HG03108 (cell line): ENCODE results near the gene ST3GAL3.

Source experiments
- ATAC-seq: cut with Tn5 transposase; IDR thresholded peaks from one replicate; pipeline ENCODE4 v1.9.1; 2021; ENCODE audit warnings: moderate library complexity; ENCODE audit not compliant: unreplicated experiment

ST3GAL3 gene

DNA sequence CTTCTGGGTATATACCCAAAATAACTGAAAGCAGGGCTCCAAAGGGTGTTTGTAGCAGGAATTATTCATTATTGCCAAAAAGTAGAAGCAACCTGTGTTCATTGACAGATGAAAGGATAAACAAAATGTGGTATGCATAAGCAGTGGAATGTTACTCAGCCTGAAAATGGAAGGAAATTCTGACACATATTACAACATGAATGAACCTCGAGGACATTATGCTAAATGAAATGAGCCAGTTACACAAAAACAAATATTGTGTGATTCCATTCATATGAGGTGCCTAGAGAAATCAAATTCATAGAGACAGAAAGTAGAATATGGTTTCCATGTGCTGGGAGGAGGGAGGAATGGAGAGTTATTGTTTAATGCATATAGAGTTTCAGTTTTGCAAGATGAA lies 140.0 kb downstream of the ST3GAL3 start:
- ATAC-seq = no peak

DNA sequence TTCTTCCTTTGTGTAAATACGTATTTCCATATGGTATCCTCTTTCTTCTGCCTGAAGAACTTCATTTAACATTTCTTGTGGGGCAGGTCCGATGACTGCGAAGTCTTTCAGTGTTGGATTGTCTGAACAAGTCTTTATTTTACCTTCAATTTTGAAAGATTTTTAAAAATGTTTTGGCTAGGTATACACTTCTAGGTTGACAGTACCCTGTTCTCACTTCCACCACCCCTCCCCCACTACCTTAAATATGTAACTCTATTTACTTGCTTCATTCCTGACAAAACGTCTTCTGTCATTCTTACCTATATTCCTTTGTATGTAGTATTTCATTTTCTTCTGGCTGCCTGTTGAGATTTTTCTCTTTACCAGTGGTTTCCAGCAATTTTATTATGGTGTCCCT lies 140.5 kb downstream of the ST3GAL3 start:
- ATAC-seq = no peak

DNA sequence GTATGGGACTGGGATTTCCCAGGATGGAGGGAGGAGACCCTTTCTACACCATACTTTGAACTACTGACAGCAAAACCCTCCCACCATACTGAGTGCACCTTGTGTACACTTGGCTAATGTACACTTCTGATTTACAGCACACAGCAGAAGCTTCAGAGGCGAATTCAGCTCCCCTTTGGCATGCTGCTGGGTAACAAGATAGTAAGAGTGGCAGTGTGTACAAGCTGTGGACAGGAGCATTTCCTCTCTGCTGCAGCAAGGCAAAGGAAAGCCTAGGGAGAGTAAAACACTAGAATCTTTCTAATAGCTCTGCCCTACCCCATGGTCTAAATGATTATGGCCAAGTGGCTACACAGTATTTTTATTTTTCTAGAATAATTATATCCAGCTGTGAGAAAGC lies 142.3 kb downstream of the ST3GAL3 start:
- ATAC-seq = no peak

DNA sequence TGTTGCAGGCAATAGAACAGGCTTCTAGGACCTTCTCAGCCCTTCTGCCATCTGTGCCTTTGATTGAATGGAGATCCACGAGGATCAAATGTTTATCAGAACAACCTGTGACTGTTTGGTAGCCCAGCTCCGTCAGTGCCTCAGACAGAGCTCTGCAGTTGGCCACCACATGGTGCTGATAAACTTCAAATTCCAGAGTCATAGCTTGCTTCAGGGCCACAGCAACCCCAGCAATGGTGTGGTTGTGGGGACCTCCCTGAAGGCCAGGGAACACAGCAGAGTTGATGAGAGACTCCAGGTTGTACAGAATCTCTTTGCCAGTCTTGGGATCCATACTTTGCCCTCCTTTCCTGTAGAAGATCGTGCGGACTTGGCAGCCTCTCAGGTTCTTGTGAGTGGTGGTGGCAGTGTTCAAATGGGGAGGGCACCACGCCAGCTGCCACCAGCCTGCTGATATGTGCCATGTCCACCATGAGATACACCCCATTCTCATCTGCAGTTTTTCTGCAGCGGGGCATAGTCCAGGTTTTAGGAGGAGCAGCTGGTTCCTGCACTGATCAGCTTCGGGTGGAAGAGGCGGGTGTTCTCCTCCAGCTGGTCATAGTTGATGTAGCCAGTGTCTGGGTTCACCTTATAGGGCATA lies 143.4 kb downstream of the ST3GAL3 start:
- ATAC-seq = no peak

DNA sequence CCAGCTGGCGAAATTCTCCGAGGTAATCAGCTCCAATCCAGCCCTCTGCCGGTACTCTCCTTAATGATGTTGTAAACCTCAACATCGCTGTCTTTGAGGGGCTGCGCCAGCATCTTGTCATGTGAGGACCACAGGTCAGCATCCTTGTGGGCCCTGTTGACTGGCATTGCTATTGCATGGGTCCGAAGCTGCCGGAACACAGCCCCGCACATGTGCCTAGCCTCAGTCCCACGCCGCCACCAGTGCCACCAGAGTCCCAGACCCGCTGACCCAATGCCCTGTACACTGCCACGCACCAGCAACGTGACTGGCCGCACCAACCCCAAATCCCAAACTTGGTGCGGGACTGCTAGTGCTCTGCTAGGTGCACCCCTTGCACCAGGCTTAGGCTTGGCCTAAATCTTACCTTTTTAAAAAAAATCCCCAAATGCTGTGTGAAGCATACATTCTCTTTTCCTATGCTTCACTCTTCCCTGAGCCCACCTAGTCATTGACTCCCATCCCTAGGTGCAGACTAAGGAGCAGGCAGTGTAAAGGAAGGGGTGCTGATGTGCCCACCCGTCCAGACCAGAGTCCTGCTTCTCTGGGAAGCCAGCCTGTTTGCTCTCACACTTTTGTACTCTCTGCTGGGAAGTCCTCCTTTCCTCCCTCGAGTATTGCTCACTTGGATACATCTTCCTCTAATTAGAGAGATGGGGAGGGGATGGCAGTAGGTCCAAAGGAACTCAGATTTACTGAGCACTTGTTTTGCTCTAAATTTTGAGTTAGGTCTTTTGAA lies 144.4 kb downstream of the ST3GAL3 start:
- ATAC-seq = no peak

DNA sequence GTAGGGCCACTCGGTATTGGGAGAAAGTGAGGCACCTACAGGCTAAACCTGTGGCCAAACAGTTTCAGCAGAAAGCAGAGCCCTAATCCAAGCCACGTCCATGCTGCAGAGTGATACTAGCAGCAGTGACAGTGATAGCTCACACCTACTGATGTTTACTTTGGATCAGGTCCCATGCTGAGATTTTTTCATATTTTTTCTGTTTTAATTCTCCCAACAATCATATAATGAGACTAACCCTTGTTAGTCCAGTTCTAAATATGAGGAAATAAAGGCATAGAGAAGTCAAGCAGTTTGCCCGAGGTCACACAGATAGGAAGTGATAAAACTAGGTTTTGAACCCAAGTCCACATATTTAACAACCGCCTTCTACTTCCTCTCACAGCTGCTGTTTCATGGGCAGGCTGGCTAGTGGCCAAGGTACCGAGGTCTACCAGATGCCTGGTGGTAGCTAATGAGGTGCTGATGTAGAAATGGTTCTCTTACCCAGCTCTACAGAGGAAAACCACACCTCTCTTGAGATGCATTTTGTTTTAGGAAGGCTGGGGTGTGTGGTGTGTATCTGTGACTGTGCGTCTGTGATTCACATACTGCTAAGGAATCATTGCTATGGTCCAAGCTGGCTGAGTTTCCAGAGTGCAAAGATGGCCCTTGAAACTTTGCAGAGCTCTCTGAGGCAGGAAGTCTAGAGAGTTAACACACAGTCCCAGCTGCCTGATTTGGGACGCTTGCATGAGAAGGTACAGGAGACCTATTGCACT lies 146.0 kb downstream of the ST3GAL3 start:
- peak; percentile 58 for ATAC-seq

DNA sequence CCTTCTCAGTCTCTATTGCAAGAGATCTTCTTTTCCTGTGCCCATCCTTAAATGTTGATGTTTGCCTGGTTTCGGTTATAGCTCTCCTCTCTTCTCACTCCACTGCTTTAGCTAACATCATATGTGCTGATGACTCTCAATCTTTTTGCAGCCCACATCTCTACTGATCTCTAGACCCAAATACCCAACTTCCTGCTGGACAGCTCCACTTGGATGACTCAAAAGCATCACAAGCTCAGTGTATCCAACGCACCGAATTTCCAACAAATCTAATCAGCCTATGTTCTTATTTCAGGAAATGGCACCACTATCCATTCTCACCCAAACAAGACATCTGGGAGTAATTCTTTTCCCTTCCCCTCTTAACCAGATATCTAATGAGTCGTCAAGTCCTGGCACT lies 147.1 kb downstream of the ST3GAL3 start:
- no peak for ATAC-seq

DNA sequence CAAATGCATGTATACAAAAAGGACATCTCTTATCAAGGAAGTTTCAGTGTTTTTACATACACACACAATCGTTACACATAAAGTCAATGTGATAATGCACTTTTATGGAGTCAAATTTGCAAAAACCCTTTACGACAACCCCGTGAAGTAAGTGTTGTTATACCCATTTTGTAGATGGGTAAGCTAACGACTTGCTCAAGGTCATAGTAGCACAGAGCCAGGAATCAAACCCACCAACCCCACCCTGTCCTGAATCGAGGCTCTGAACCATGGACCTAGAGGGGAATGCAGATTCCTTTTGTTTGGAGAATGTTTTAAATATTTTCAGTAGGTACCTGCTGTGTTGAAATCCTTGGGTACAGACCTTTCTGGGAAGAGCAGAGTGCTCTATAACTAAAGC lies 148.9 kb downstream of the ST3GAL3 start:
- ATAC-seq = no peak

DNA sequence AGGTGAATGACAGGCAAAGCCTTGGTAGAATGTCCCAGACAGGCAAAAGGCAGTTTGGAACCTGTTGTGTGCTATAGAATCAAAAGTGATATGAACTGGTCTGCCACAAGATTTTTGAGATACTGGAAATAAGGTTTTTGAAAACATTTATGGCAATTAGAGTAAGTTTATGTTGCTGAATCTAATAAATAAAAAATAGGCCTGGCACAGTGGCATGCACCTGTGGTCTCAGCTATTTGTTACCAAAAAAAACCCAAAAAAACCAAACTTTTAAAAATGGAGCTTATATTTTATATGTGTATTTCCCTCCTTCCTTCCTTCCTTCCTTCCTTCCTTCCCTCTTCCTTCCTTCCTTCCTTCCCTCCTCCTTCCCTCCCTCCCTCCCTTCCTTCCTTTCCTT lies 149.8 kb downstream of the ST3GAL3 start:
- no peak for ATAC-seq

DNA sequence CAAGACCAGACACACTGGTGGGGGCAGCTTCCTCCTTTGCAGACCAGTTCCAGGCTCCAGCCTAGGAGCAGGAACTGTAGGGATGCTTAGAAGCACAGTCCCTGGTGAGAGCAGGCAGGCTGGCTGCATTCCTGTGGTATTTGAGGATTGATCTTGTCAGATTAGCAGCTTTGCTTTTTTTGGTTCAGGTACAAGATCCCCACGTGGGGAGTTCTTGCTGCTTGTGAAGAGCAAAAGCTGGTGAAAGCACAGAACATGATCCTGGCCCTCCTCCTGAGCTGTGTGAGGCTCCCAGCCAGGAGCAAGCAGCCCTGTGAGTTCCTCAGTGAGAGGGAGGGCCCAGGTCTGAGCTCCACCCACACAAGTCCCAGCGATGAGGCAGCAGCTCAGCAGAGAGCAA lies 151.0 kb downstream of the ST3GAL3 start:
- ATAC-seq = no peak

DNA sequence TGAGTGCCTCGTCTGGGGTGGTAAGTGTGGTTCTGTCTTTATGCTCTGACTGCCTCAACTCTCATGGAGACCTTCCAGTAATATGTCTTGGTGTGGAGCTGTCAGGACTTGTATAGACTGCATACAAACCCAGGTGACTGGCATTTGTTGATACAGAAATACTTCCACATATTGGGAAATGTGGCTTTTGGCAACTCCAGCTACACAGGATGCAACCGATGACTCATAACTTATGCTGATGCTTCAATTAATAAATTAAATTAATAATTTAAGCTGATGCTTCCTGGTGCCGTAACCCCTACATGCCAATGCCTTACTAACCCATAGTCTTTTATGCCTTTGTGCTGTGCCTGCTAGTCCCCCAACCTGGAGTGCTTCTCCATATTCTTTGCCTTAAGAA lies 154.0 kb downstream of the ST3GAL3 start:
- ATAC-seq = no peak

DNA sequence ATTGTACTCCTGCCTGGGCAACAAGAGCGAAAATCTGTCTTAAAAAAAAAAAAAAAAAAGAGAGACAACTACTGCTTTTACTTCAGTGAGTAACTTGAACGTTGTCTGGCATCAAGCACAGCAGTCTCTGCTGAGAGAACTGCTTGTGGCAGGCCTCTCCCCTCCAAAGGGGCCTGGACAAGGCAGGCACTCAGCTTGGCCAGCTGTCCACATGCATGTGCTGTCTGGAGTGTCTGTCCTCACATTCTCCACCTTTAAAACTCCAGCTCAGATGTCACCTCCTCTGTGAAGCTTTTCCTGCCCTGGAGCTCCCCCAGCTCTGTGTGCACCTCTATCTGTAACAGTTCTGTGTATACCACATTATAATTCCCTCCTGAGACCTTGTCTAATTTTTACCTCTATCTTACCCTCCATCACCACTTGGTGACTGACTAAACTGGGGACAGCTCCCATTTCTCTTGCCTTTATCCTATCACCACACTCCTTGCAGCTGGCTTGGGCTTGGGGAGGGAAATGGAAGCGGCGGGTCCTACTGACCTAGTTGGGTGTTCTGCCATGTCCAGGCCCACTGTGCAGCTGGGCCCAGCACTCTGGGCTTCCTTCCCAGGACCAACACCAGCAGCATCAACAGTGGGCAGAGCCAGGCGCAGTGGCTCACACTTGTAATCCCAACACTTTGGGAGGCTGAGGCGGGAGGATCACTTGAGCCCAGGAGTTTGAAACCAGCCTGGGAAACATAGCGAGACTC lies 154.8 kb downstream of the ST3GAL3 start:
- no peak for ATAC-seq

DNA sequence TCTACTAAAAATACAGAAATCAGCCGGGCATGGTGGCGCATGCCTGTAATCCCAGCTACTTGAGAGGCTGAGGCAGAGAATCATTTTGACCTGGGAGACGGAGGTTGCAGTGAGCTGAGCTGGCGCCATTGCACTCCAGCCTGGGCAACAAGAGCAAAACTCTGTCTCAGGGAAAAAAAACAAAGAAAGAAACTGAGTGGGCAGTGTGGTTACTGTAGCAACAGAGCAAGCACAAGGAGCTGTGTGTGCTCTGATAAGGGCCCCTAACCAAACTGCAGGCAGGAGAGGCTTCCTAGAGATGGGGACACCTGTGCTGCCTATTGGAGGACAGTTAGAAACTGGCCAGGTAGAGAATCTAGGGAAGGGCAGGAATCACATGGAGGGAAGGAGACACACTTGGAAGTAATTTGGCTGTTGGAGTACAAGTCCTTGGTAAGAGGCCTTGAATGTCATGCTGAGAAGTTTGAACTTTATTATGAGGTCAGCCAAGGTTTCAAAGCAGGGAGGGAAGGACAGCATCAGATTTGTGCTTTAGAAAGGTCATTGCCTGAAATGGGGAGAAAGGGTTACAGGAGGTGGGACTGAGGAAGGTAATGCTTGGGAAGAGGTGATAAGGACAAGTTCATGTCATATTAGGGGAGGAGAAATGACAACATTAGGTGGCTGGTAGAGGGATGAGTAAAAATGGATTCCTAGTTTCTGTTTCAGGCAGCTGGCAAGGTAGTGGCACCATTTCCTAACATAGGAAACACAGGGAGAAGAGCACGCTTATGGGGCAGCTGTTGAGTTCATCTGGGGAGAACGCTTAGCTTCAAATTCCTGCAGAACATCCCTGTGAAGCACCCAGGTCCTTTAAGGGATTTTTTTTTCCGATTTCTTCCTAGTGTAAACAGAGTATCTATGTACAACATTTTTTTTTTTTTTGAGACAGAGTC lies 157.0 kb downstream of the ST3GAL3 start:
- no peak for ATAC-seq

DNA sequence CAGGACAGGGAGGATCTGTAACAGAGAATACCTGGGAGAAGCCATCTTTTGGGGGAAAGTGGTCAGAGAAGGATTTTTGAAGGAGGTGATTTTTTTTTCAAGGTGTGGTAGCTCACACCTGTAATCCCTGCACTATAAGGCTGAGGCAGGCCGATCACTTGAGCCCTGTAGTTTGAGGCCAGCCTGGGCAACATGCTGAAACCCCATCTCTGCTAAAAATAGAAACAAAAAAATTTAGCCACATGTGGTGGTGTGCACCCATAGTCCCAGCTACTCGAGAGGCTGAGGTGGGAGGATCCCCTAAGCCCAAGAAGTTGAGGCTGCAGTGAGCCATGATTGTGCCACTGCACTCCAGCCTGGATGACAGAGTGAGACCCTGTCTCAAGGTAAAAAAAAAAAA lies 158.9 kb downstream of the ST3GAL3 start:
- no peak for ATAC-seq

DNA sequence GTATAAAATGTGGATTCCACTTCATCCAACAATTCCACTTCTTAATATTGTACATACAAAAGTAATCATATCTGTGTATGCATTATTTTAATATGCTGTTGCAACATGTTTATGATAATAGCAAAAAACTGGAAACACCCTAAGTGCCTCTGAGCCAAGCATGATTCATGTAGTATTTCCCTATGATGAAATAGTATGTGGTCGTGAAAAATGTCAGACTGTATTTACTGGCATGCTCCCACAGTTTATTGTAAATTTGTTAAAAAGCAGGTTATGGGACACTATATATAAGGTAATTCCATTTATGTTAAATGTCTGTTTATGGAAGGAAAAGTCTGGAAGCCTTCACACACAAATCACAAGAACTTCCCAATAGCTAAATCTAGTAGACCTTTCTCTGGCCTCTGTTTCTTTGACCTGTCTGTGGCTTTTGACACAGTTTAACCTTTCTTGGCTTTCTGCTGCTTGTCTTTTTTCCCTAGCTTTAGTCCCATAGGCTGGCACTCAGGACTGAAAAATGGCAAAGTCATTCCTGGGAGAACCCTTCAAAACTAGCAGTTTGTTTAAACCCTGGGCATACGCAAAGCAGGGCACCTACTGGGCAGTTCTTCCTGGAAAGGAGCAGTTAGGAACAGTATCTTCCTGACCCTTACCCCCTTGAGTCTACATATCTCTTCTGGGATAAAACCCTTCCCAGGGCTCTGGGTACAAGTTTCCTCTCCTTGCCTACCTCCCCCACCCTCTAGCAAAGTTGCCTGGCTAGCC lies 160.8 kb downstream of the ST3GAL3 start:
- ATAC-seq = no peak

DNA sequence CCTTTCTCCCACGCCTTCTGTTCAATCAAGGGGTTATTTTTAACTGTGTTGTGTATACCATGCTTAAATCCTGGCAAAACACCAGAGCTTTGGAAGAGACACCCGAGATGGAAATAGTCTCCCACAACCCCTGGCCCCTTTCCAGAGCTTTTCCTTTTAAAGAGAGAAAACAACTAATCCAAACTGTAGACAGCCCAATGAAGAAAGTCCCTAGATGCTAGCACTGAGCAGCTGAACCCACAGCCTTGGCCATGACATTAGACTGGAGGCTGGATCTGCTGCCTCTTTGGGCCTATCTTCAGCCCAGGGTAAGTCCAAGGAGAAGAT lies 161.4 kb downstream of the ST3GAL3 start:
- no peak for ATAC-seq

DNA sequence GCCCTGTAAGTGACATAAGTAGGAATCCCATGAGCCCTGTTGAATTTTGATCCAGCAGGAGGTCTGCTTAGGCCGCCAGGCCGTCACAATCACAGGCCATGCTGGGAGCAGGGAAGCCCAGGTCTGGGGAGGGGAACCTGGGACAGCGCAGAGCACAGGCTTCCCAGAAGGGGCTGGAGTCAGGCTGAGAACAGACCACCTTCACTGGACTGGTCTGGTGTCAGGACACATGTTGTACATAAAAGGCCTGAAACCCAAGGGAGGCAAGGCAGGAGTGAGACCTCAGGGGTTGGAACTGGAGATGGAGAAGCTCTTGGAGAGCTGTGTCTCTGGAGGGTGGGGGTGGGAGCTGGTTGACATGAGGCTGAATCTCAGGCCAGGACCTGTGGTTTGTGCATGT lies 163.0 kb downstream of the ST3GAL3 start:
- no peak for ATAC-seq

DNA sequence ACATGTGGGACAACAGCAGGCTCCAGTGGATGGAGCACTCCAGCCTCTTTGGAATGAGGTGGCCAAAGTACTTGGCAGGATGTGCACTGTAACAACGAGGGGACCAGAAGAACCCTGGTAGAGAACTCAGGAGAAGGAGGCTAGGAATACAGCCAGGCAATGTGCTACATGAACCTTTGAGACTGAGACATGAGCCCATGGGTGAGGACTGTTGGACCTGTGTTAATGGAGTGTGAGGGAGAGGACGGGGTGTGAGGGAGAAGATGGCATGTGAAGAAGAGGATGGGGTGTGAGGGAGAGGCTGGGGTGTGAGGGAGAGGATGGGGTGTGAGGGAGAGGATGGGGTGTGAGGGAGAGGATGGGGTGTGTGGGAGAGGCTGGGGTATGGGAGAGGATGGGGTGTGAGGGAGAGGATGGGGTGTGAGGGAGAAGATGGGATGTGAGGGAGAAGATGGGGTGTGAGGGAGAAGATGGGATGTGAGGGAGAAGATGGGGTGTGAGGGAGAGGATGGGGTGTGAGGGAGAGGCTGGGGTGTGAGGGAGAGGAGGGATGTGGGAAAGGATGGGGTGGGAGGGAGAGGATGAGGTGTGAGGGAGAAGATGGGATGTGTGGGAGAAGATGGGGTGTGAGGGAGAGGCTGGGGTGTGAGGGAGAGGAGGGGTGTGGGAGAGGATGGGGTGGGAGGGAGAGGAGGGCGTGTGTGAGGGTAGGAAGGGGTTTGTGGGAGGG lies 164.0 kb downstream of the ST3GAL3 start:
- ATAC-seq = no peak

DNA sequence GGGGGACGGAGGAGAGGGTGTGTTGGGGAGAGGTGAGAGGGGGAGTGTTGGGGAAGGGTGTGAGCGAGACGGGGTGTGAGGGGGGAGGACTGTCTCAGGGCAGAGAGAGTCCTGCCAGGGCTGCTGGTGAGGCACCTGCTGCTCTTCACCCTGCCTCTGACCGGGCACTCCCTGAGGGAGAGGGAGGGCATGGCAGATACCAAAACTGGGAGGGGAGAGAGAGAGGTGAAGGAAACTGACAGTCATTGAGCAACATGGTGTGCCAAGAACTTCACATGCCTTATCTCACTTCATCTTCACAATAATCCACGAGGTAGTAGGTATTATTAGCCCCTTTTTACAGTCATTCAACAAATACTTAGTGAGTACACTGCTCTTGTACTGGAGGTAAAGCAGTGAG lies 164.9 kb downstream of the ST3GAL3 start:
- ATAC-seq = no peak
